Activated gamma-delta T cell treated with Interleukin-2 at 50 U/mL for 16 hours (primary cell): ENCODE data around the gene MTF1.
"Not testable (repeated sequence)": the region's sequence is repeated elsewhere in the genome, so short reads cannot be mapped to it uniquely, and the experiment has no call there.

ENCODE experiments used
- DNase-seq: peaks from one replicate; pipeline ENCODE4 v3.0.0-alpha.2; 2020

MTF1 gene

GRCh38 chr1:37782491-37782890 is 76.9 kb downstream of the MTF1 start:
- DNase-seq: no peak

GRCh38 chr1:37778654-37779053 is 80.7 kb downstream of the MTF1 start:
- DNase-seq: no peak

- no peak for DNase-seq
Observed at GRCh38 chr1:37776946-37777516, 82.4 kb downstream of the MTF1 start.

GRCh38 chr1:37771440-37771839 is 88.0 kb downstream of the MTF1 start:
- DNase-seq: not testable (repeated sequence)

DNA sequence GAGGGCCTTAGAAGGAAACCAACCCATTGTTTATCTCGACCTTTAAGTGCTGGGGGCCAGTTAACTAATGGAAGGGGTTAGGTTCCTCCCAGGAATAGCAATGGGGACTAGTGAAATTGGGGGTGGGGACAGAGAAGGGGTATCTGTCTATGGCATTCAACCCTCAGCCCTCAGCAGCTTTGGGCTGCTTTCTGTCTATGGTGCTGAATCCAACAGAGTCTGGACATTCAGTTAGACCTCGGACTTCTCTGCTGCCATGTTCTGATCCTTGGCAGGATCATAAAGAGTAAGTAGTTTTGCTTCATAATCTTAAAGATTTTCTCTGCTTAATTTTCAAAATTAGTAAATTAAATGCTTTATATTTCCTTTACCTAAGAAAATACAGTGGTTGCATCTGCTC is 91.9 kb downstream of the MTF1 start:
- no peak for DNase-seq

- no peak for DNase-seq
Observed at GRCh38 chr1:37765916-37766664, 93.3 kb downstream of the MTF1 start.

DNA sequence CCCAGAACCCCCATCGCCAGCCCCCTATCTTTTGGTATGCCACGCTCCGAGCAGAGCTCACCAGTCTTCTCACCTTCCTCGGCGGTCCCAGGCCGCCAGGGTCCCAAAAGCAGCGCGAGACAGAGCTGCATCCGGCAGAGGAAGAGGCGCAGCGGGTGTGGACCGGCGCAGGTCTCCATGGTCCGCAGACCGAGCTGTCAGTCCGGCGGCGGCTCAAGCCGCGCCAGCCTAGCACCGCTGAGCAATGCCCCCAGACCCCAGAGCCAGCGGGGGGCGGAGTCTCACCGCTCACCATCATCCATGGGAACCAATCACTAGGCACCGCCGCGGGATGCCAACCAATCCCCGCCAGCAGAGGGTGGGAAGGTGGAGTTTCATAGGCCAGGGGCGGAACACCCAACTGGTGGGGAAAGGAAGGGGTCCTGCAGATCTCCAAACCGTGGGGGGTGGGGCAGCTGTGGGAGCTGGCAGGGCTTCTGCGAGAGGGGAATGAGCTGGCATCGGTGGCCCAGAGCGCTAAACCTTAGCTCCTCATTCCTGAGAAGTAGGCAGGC is 94.4 kb downstream of the MTF1 start, which contains the start of gene EPHA10:
Gene EPHA10 (minus strand): TSS at position 233 of the 554 bp plus-strand sequence. CDS start 54 bp downstream, at position 179.
- no peak for DNase-seq

DNA sequence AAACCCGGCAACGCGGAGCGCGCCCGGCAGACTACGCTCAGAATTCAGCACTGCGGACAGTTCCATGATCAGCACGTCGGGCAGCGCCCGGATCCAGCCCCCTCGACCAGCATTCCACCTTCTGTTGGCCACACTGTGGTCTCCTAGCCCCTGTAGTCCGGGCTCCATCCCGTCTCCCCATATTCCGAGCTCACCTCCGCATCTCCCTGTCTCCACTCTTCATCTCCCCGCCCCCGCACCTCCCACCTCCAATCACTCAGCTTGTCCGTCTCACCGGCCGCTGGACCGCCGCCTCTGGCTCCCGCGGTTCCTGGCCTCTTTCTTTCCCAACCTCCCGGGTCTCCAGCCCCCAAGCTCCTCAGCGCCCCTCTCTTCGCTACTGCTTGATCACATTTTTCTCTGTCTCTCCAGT is 95.0 kb downstream of the MTF1 start:
- no peak for DNase-seq

GRCh38 chr1:37763791-37764413 is 95.5 kb downstream of the MTF1 start:
- DNase-seq: no peak

DNA sequence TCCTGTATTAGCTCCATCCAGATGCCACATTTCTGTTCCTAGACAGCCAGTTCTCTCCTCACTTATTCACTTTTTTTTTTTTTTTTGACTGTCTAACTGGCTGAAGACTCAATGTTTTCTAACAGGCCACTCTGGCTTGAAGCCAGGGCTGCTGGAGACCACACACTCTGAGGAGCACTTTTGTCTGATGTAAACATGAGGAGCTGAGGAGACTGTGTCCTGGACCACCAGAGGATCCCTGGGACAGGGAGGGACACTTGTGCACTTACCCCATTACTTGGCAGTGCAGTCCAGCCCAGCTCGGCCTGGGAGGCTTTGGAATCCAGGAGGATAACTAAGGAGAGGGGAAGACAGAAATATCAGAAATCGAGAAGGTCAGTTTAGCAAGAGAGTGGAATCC is 96.9 kb downstream of the MTF1 start:
- DNase-seq: no peak

DNA sequence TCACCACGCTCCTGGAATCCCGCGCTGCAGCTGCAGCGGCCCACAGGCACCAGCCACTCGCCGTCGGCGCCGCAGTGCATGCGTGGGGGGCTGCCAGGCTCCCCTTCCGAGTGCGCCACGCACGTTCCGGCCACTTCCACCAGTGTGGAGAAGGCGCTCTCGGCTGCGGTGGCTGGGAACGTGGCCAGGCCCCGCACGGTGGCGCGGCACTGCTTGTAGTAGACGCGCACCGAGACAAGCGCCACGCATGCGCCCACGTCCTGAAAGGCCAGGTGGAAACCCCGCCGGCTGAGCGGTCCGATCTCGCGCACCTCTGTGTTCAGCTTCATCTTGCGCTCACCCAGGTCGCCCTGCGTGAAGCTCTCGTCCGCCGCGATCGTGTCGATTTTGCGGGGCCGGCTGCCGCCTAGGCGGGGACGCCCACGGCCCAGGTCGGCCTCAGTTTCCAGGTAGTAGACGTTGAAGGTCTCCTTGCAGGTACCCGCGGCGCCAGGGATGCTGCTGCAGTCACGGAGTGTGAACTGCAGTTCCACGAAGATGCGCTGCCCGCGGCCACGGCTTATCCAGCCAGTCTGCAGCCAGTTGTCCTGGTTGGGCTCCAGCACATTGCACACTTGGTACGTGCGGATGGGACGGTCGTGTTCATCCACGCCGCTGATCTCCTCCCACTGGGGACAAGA is 97.8 kb downstream of the MTF1 start:
- no peak for DNase-seq
